ENCODE results near the gene ROCK2. TPM values are rescaled to one million over a fixed set of nuclear protein-coding genes. Genes with fewer than 3 reads are reported as not detected.

The ROCK2 gene
- total RNA-seq, 1 donor from 2014 or later = 63.5 TPM

DNA sequence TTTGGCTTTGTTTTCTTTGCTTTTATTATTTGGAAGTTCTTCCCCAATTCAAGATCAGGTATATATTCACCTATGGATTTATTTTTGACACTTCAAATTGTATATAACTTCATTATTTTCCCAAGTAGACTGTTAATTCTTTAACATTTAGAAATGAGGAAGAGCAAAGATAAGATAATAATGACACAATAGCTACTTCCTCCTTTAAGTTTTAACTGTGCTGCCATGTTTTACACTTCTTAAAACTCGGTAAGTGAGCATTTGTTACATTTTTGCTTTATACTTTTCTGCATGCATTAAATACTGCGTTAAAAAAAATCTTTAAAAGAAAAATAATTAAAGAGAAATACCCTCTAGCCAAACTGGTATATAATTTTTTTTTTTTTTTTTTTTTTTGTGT, 156.7 kb downstream of the ROCK2 start:
- no peak for ATAC-seq
- DNase-seq = no peak
- Histone ChIP-seq H3K9me3 (no peaks in the 10 kb centered on the region), H3K36me3 (peaks cover 61% of the 10 kb centered on the region), H3K27ac (no peak overlapping the region), H3K4me3 (no peak overlapping the region), H3K4me1 (no peaks in the 10 kb centered on the region), H3K27me3 (no peaks in the 10 kb centered on the region)
- TF ChIP-seq, protein P1, sequence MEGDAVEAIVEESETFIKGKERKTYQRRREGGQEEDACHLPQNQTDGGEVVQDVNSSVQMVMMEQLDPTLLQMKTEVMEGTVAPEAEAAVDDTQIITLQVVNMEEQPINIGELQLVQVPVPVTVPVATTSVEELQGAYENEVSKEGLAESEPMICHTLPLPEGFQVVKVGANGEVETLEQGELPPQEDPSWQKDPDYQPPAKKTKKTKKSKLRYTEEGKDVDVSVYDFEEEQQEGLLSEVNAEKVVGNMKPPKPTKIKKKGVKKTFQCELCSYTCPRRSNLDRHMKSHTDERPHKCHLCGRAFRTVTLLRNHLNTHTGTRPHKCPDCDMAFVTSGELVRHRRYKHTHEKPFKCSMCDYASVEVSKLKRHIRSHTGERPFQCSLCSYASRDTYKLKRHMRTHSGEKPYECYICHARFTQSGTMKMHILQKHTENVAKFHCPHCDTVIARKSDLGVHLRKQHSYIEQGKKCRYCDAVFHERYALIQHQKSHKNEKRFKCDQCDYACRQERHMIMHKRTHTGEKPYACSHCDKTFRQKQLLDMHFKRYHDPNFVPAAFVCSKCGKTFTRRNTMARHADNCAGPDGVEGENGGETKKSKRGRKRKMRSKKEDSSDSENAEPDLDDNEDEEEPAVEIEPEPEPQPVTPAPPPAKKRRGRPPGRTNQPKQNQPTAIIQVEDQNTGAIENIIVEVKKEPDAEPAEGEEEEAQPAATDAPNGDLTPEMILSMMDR (IDR thresholded peaks at IDR 0.05) = no peak
- intact Hi-C loops (cut with DNase I) = no loop called here

DNA sequence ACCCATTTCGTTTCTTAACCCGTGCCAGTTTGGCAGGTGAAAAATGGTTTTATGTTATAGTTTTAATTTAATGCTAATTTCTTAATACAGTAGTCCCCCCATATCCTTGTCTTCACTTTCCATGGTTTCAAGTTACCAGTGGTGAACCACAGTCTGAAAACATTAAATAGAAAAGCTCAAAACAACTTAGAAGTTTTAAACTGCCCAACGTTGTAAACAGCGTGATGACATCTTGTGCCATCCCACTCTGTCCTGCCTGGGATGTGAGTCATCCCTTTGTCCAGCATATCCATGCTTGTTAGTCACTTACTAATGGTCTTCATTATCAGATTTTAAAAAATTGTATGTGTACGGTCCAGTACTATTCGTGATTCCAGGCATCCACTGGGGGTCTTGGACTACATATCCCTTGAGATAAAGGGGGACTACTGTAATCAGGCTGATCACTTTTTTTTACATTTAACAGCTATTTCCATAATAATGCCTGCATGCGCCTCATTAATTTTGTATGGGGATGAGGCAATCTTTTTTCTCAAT, 157.3 kb downstream of the ROCK2 start:
- intact Hi-C loops (cut with DNase I) = no loop called here
- DNase-seq = no peak
- Histone ChIP-seq H3K27ac (no peak overlapping the region), H3K4me1 (no peaks in the 10 kb centered on the region), H3K36me3 (peaks cover 61% of the 10 kb centered on the region), H3K27me3 (no peaks in the 10 kb centered on the region), H3K4me3 (no peak overlapping the region), H3K9me3 (no peaks in the 10 kb centered on the region)
- TF ChIP-seq, protein P1 (IDR thresholded peaks at IDR 0.05) = no peak
- ATAC-seq = peak; percentile 48

DNA sequence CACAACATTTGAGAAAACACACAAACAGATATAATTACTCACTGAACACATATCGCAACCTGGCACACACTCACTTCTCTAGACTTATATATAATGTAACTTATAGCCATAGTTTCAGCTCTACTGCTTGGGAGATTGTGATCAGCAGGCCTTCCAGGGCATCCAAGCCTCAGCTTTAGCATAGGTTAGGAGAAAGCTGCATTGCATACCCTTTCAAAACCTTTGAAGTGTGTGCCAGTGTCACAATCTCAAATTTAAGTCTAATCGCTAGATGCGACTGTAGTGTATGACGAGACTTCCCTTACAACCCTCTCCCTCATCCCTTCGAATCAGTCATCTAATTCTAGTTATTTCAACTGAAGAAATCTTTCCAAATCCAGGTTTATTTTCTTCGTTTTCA, 158.3 kb downstream of the ROCK2 start:
- Histone ChIP-seq H3K27ac (no peak overlapping the region), H3K4me3 (no peak overlapping the region), H3K27me3 (no peaks in the 10 kb centered on the region), H3K36me3 (peaks cover 56% of the 10 kb centered on the region), H3K9me3 (no peaks in the 10 kb centered on the region), H3K4me1 (no peaks in the 10 kb centered on the region)
- DNase-seq = no peak
- no peak for ATAC-seq
- TF ChIP-seq, protein P1 (IDR thresholded peaks at IDR 0.05) = no peak
- intact Hi-C loops (cut with DNase I) = no loop called here

DNA sequence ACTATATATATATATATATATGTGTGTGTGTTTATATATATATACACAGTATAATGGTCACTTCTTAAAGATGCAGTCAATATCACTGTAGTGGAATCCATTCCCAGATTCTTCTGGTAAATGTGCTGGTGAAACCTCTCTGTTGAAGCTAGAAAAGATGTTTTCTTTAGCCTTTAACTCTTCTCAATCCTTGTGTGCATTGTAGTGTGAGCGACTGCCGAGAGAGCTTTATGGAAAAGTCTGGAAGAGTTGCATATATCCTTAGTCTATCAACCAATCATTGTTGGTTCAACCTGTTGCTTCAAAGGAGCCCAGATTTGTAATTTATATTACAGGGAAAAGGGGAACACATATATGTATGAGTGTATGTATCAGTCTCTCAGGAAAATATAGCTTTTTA, 161.5 kb downstream of the ROCK2 start:
- no peak overlapping the region for H3K4me3 ChIP-seq
- H3K36me3 ChIP-seq = peaks cover 47% of the 10 kb centered on the region
- no peak for ATAC-seq
- no peak overlapping the region for H3K27ac ChIP-seq
- no peaks in the 10 kb centered on the region for H3K27me3 ChIP-seq
- DNase-seq = no peak
- H3K4me1 ChIP-seq = no peaks in the 10 kb centered on the region
- intact Hi-C loops (cut with DNase I) = no loop called here
- no peaks in the 10 kb centered on the region for H3K9me3 ChIP-seq
- TF ChIP-seq, protein P1 (IDR thresholded peaks at IDR 0.05) = no peak

DNA sequence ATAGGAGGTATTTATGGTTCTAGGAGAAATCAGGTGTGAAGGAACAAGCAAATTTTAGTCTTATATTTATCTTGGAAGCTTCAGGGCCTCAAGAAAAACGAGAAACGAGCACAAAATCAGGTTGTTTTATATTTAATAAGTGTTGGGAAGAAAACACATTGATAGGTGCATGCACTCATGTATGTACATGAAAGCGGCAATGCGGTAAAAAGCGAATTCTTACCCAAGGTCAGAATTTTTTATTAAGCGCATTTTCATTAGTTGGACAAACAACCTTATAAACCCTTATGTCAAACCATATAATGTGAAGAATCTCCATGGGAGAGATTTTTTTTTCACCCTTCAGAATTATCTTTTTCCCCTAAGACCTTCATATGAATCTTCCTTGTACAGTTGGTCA, 163.8 kb downstream of the ROCK2 start:
- no peak for ATAC-seq
- no peaks in the 10 kb centered on the region for H3K4me1 ChIP-seq
- H3K27me3 ChIP-seq = no peaks in the 10 kb centered on the region
- H3K4me3 ChIP-seq = no peak overlapping the region
- H3K9me3 ChIP-seq = no peaks in the 10 kb centered on the region
- intact Hi-C loops (cut with DNase I) = no loop called here
- no peak overlapping the region for H3K27ac ChIP-seq
- TF ChIP-seq, protein P1 (IDR thresholded peaks at IDR 0.05) = no peak
- peaks cover 47% of the 10 kb centered on the region for H3K36me3 ChIP-seq
- DNase-seq = no peak

DNA sequence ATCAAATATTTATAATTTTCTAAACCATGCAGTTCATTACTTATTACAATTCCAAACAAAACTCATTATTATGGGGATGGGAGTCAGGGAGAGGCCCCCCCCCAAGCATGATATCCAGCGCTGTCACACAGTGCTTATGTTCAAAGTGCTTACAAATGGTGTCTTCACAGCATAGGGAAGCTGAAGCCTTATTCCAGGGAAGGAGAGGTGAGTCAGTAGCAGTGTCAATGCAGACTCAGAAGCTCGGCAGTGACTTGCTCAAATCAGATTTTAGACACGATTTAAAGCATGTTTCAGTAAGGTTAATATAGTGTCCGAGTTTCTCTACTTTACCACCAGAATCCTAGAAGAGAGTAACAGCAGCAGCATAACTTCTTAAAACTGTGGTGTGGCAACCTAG, 164.5 kb downstream of the ROCK2 start:
- peaks cover 40% of the 10 kb centered on the region for H3K36me3 ChIP-seq
- DNase-seq (no peak), ATAC-seq (no peak)
- no peaks in the 10 kb centered on the region for H3K27me3 ChIP-seq
- no peak overlapping the region for H3K4me3 ChIP-seq
- no peaks in the 10 kb centered on the region for H3K4me1 ChIP-seq
- intact Hi-C loops (cut with DNase I) = no loop called here
- H3K27ac ChIP-seq = no peak overlapping the region
- H3K9me3 ChIP-seq = no peaks in the 10 kb centered on the region
- TF ChIP-seq, protein P1 (IDR thresholded peaks at IDR 0.05) = no peak
